Testis (tissue), 3 donors: ENCODE results near the gene MKS1. TPM values are rescaled to one million over a fixed set of nuclear protein-coding genes. Genes with fewer than 3 reads are reported as not detected.

ENCODE experiments used
- DNase-seq: peaks from one replicate; pipeline ENCODE4 v3.0.0-alpha.2; 2019
- H3K27ac ChIP-seq, 2 donors: fragments of 200-600 bp; sonication (generic); one replicate each; pipeline ENCODE4 v1.5.1; 2019
- H3K27me3 ChIP-seq: fragments of 200-600 bp; sonication (generic); one replicate; pipeline ENCODE4 v1.5.1; 2019
- H3K36me3 ChIP-seq: fragments of 200-600 bp; sonication (generic); one replicate; pipeline ENCODE4 v1.5.1; 2017; ENCODE audit warnings: low read depth; ENCODE audit errors: missing control alignments
- H3K4me1 ChIP-seq: fragments of 200-600 bp; sonication (generic); one replicate; pipeline ENCODE4 v1.5.1; 2019
- H3K4me3 ChIP-seq, 2 donors: fragments of 200-600 bp; sonication (generic); one replicate each; pipeline ENCODE4 v1.5.1; 2017 to 2019
- H3K9me3 ChIP-seq: fragments of 200-600 bp; sonication (generic); one replicate; pipeline ENCODE4 v1.5.1; 2017
- POLR2A ChIP-seq: fragments of 450-650 bp; IDR thresholded peaks from one replicate; pipeline ENCODE4 v1.6.1; 2017; ENCODE audit warnings: antibody characterized with exemption, mild to moderate bottlenecking, moderate library complexity
- WGBS, 2 donors: methylation state at CpG; one replicate each; pipeline ENCODE4 v1.1.5; 2018; 5-methylcytosine and 5-hydroxymethylcytosine counted together
- intact Hi-C: fragments of 100-400 bp; cut with DNase I; formaldehyde crosslinking; loops from one replicate; pipeline ENCODE4 v1.15.1; 2023; ENCODE audit warnings: low total_unique reads
- polyA plus RNA-seq: library from polyadenylated mRNA; stranded (reverse); fragments of 350-450 nt; fragmentation: Illumina TruSeq; extraction: RNeasy Lipid Tissue Mini Kit (QIAGEN cat#74804); gene quantifications from one replicate; pipeline ENCODE4 v1.2.3, GENCODE V29; 2014; ENCODE audit warnings: low read depth, low replicate concordance; ENCODE audit not compliant: insufficient read depth
- total RNA-seq, 2 donors: library from RNA; depleted of rRNA; stranded (reverse); fragments of >200 nt; gene quantifications; one replicate each; pipeline ENCODE4 v1.2.3, GENCODE V29; 2016
- TF ChIP-seq, protein P1 (sequence below), 3 experiments: fragments of 450-650 bp in 2 of 3; fragments of 200-600 bp in 1 of 3; sonication (generic) in 1 of 3; IDR thresholded peaks; one replicate each; pipeline ENCODE4 v1.5.1; 2016 to 2019; ENCODE audit warnings: antibody characterized with exemption in 3 of 3, mild to moderate bottlenecking in 2 of 3, moderate library complexity in 1 of 3

The MKS1 gene
- total and polyA plus RNA-seq, 3 donors from 2014 or later = 32.0 to 34.3 (median 32.3) TPM

DNA sequence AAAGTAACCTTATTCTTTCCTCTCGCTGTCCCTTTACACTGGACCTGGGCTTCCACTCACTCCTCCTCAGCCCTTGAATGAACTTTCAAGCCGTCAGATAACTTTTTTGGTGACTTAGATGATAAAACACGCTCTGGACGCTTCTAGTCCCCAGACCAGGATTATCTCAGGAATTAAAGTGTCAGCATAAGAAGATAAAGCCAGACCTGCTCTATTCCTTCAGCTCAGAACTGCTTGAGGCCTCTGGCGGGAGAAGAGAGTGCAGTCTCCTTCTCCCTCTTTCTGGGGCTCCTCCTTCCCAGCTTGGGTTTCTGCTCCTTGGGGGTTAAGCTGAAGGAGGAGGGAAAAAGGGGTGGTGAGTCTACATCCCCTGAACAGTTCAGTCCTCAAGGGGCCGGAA, 25.9 kb upstream of the MKS1 start:
- no peak for DNase-seq
- H3K4me1 ChIP-seq = no peaks in the 10 kb centered on the region
- TF ChIP-seq, protein P1, sequence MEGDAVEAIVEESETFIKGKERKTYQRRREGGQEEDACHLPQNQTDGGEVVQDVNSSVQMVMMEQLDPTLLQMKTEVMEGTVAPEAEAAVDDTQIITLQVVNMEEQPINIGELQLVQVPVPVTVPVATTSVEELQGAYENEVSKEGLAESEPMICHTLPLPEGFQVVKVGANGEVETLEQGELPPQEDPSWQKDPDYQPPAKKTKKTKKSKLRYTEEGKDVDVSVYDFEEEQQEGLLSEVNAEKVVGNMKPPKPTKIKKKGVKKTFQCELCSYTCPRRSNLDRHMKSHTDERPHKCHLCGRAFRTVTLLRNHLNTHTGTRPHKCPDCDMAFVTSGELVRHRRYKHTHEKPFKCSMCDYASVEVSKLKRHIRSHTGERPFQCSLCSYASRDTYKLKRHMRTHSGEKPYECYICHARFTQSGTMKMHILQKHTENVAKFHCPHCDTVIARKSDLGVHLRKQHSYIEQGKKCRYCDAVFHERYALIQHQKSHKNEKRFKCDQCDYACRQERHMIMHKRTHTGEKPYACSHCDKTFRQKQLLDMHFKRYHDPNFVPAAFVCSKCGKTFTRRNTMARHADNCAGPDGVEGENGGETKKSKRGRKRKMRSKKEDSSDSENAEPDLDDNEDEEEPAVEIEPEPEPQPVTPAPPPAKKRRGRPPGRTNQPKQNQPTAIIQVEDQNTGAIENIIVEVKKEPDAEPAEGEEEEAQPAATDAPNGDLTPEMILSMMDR (IDR thresholded peaks at IDR 0.05) = no peak
- TF ChIP-seq POLR2A = no peak
- H3K4me3 ChIP-seq = no peak overlapping the region
- H3K27ac ChIP-seq = no peak overlapping the region
- H3K36me3 ChIP-seq = no peaks in the 10 kb centered on the region
- 59 to 66% methylated on average over 6 of the region's 6 CpGs for WGBS, 2 donors
- intact Hi-C loops = no loop called here
- H3K27me3 ChIP-seq = no peaks in the 10 kb centered on the region
- H3K9me3 ChIP-seq = no peaks in the 10 kb centered on the region

DNA sequence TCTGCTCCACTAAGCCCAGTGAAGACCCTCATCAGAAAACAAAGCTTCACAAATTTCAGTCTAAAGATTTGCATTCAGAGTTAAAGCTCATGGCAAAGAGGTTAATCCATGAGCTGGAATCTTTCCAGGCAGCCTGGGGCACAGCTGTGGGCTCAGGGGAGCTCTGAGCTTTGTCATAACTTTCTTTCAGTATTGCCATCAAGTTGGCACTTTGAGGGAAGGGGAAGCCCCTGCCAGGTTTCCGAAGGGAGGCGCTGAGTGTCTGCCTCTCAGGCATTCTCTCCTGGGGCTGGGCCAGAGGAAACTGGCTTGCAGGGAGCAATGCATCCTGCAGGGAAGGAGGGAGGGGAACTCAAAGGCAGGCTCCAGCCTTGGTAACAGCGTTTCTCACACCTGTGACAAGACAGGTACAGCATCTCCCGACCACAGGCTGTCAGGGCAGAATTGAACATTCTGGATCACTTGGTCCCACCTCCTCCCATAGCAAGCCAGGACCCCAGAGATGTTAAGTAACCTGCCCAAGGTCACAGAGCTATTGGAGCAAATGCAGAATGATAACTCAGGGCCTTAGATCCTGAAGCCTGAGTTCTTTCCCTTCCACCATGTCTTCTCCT, 23.2 kb upstream of the MKS1 start:
- Histone ChIP-seq H3K27ac (no peak overlapping the region), H3K27me3 (no peaks in the 10 kb centered on the region), H3K9me3 (no peaks in the 10 kb centered on the region), H3K36me3 (no peaks in the 10 kb centered on the region), H3K4me1 (no peaks in the 10 kb centered on the region), H3K4me3 (no peak overlapping the region)
- no peak for DNase-seq
- WGBS, 2 donors = 38 to 49% methylated on average over 4 of the region's 4 CpGs
- intact Hi-C loops = no loop called here
- TF ChIP-seq, protein P1 (IDR thresholded peaks at IDR 0.05) = no peak
- no peak for TF ChIP-seq POLR2A

DNA sequence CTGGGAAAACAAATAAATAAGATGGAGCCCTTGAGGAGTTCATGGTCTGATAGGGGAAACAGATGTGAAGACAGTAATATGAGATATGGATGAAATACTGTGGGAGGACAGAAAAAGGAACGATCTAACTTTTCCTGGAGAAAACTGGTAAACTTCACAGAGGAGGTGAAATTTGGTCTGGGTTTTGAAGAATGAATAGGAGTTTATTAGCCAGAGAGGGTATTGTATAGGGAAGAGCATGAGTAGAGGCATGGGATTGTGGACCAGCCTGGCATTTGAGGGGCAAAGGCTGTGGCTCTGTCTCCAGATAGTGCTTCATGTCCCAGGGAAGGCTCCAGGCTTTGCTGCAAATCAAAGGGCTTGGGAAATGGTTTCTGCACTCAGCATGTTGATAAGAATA, 20.9 kb upstream of the MKS1 start:
- no peak overlapping the region for H3K27ac ChIP-seq
- no peaks in the 10 kb centered on the region for H3K4me1 ChIP-seq
- WGBS, 2 donors = 50 to 66% methylated on average over 1 of the region's 1 CpG
- intact Hi-C loops = no loop called here
- no peaks in the 10 kb centered on the region for H3K27me3 ChIP-seq
- no peaks in the 10 kb centered on the region for H3K9me3 ChIP-seq
- H3K4me3 ChIP-seq = no peak overlapping the region
- DNase-seq = no peak
- TF ChIP-seq, protein P1 (IDR thresholded peaks at IDR 0.05) = no peak
- TF ChIP-seq POLR2A = no peak
- H3K36me3 ChIP-seq = no peaks in the 10 kb centered on the region

DNA sequence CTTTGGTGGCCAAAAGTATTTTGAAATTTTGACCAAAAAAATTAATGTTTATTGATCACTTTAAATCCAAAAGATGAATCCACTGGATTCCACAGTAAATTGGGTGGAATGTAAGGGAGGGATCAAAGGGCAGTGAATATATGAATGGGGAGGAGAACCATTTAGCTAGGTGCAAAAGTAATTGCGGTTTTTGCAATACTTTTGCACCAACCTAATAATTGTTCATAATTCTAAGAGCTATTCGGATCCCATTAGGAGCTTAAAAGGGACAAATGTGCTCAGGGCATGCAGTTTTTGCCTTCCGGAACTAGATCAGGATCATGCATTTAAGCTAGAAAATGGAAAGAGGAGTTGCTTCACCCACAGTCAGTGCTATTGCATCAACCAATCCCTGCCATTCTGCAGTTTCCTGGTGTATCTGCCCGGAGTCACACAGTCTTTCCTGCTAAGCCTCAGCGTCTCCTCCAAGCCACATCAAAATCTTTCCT, 19.1 kb upstream of the MKS1 start, which contains the start of gene LPO:
Gene LPO, plus strand, starts transcription at position 438 of the 488 bp plus-strand sequence. CDS start 4,396 bp downstream, outside the sequence.
- Histone ChIP-seq H3K4me1 (no peaks in the 10 kb centered on the region), H3K9me3 (no peaks in the 10 kb centered on the region), H3K27me3 (no peaks in the 10 kb centered on the region), H3K4me3 (no peak within 1 kb of the TSS), H3K27ac (no peak within 1 kb of the TSS), H3K36me3 (no peaks in the 10 kb centered on the region)
- 83 to 84% methylated on average over 5 of the region's 5 CpGs for WGBS, 2 donors
- no peak for TF ChIP-seq POLR2A
- TF ChIP-seq, protein P1 (IDR thresholded peaks at IDR 0.05) = no peak
- DNase-seq = no peak
- intact Hi-C loops = no loop called here

DNA sequence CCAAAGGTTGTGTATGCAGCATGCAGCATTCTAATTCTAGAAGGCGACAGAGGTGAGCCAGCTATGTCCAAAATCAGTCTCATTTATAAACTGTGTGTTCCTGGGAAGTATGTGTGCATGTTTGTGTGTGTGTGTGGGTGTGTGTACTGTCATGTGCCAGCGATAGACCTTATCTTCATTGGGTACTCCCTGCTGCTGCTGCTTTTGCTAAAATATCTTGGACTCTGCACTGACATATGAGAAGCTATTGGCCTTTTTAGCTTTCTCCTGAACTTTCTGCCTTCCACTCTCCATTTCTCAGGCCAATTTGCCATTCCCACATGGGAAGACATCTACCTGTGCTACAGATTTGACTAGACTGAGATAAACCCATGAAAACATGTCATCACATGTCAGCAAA, 17.3 kb upstream of the MKS1 start:
- H3K36me3 ChIP-seq = no peaks in the 10 kb centered on the region
- H3K9me3 ChIP-seq = no peaks in the 10 kb centered on the region
- no peaks in the 10 kb centered on the region for H3K27me3 ChIP-seq
- intact Hi-C loops = no loop called here
- no peak for DNase-seq
- H3K27ac ChIP-seq = no peak overlapping the region
- H3K4me3 ChIP-seq = no peak overlapping the region
- TF ChIP-seq, protein P1 (IDR thresholded peaks at IDR 0.05) = no peak
- TF ChIP-seq POLR2A = no peak
- no peaks in the 10 kb centered on the region for H3K4me1 ChIP-seq
- 41 to 63% methylated on average over 2 of the region's 2 CpGs for WGBS, 2 donors
